Astrocyte (in vitro differentiated cells and primary cell): Measurements from ENCODE around the gene AMMECR1.

Source experiments
- CTCF ChIP-seq: IDR thresholded peaks from 2 replicates; pipeline ENCODE4 v1.5.1; 2011; ENCODE audit warnings: low read depth, mild to moderate bottlenecking, inconsistent platforms, low read length, moderate library complexity; ENCODE audit not compliant: insufficient read depth
- EZH2 ChIP-seq: IDR thresholded peaks from 2 replicates; pipeline ENCODE4 v1.6.1; 2012; ENCODE audit warnings: mild to moderate bottlenecking, low read length, inconsistent platforms; ENCODE audit not compliant: insufficient read depth

- TF ChIP-seq CTCF, result no peak
- TF ChIP-seq EZH2, result no peak
These were observed 129.0 kb downstream of the AMMECR1 start for GRCh38 chrX:110188701-110189558.
